BE2C (cell line): ENCODE data around the gene RIMKLA.

Experiments used
- DNase-seq: peaks from one replicate; pipeline ENCODE4 v3.0.0-alpha.2; 2020
- H3K27me3 ChIP-seq: fragments of 250-450 bp; sonication (Bioruptor Pico); 2 replicates; pipeline ENCODE4 v1.5.1; 2020; ENCODE audit warnings: mild to moderate bottlenecking
- H3K36me3 ChIP-seq: fragments of 250-450 bp; sonication (Bioruptor Pico); 2 replicates; pipeline ENCODE4 v1.5.1; 2020; ENCODE audit warnings: mild to moderate bottlenecking
- H3K4me1 ChIP-seq: fragments of 250-450 bp; sonication (Bioruptor Pico); 2 replicates; pipeline ENCODE4 v1.5.1; 2020
- H3K4me3 ChIP-seq: 2 replicates; pipeline ENCODE4 v1.5.1; 2011; ENCODE audit warnings: low read depth, low read length
- H3K9me3 ChIP-seq: fragments of 250-450 bp; sonication (Bioruptor Pico); 2 replicates; pipeline ENCODE4 v1.5.1; 2020
- TF ChIP-seq, protein P1 (sequence below): IDR thresholded peaks from 2 replicates; pipeline ENCODE4 v1.5.1; 2012; ENCODE audit warnings: mild to moderate bottlenecking, low read depth, low read length

RIMKLA gene

DNA sequence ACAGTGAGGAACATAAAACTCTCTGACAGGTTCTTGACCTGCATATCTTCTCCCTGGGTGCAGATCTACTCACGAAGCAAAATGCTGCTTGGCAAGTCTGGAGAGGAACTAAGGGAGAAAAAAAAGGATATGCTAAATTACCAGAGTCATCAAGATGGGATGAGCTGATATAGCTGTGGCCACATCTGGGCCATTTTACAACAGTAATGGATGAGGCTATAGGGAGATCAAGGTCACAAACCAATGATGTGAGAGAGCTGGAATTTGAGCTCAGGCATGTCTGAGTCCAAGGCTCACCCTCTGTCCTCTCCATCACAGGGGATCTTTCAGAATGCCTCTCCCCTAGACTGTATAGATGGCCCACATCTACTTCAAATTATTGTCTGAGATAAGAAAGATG lies 49.0 kb downstream of the RIMKLA start:
- H3K27me3 ChIP-seq: no peaks in the 10 kb centered on the region
- H3K4me3 ChIP-seq: no peak overlapping the region
- H3K9me3 ChIP-seq: no peaks in the 10 kb centered on the region
- TF ChIP-seq, protein P1, sequence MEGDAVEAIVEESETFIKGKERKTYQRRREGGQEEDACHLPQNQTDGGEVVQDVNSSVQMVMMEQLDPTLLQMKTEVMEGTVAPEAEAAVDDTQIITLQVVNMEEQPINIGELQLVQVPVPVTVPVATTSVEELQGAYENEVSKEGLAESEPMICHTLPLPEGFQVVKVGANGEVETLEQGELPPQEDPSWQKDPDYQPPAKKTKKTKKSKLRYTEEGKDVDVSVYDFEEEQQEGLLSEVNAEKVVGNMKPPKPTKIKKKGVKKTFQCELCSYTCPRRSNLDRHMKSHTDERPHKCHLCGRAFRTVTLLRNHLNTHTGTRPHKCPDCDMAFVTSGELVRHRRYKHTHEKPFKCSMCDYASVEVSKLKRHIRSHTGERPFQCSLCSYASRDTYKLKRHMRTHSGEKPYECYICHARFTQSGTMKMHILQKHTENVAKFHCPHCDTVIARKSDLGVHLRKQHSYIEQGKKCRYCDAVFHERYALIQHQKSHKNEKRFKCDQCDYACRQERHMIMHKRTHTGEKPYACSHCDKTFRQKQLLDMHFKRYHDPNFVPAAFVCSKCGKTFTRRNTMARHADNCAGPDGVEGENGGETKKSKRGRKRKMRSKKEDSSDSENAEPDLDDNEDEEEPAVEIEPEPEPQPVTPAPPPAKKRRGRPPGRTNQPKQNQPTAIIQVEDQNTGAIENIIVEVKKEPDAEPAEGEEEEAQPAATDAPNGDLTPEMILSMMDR: no peak
- no peaks in the 10 kb centered on the region for H3K4me1 ChIP-seq
- H3K36me3 ChIP-seq: no peaks in the 10 kb centered on the region
- DNase-seq: no peak

DNA sequence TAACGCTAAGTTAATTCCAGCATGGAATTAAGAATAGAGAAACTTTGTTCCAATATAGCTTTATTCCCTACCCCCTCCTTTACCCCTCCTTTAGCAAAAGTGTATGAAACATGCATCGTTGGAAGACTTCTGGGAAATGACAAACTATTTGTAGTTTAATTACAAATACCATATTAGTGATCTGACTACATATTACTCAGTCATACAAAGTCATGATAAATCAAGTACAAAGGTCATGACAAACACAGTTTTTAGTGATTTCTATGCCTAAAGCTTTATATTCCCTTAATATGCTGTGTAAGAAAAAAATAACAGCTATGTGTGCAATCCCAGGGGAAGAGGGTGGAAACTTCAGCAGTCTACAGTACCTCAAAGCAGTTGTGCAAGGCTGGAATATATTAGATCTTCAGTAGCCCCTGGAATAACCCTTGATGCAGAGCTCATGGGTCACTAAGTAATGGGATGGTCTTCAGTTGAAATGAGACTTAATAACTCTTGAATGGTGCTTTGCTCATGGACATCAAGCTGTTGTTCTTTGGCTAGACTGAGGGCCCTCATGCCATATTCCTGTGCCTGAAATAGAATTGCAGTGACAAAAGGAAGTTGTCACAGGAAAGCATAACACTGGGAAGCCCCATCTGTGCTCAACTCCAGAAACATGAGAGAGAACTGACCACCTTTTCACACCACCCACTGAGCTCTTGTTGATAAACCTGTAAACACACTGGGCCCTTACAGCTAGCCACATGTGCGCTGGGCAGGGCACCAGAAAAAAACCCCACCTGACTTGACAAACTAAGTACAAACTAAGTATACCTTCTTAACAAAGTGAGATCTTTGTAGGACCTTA lies 49.9 kb downstream of the RIMKLA start:
- Histone ChIP-seq H3K9me3 (no peaks in the 10 kb centered on the region), H3K36me3 (no peaks in the 10 kb centered on the region), H3K27me3 (no peaks in the 10 kb centered on the region), H3K4me1 (no peaks in the 10 kb centered on the region), H3K4me3 (no peak overlapping the region)
- TF ChIP-seq, protein P1: no peak
- no peak for DNase-seq

DNA sequence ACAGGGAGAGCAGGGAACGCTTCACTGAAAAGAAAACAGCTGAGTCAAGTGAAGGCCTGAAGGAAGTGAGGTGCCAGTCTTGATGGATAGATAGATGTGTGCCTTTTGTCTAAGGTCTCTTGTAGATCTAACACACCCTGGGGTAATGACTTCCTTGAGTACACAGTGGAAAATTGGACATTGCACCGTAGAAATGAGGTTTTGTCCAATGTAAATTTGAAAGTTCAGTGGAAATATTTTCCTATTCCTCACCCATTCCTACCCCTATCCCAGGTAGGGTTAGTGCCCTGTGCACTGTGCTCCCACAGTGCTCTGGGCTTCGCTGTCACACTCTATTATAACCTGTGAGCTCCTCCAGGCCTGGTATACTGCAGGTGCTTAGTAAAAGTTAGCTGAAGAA lies 50.9 kb downstream of the RIMKLA start:
- Histone ChIP-seq H3K36me3 (no peaks in the 10 kb centered on the region), H3K27me3 (no peaks in the 10 kb centered on the region), H3K4me3 (no peak overlapping the region), H3K9me3 (no peaks in the 10 kb centered on the region), H3K4me1 (no peaks in the 10 kb centered on the region)
- TF ChIP-seq, protein P1: no peak
- DNase-seq: no peak

DNA sequence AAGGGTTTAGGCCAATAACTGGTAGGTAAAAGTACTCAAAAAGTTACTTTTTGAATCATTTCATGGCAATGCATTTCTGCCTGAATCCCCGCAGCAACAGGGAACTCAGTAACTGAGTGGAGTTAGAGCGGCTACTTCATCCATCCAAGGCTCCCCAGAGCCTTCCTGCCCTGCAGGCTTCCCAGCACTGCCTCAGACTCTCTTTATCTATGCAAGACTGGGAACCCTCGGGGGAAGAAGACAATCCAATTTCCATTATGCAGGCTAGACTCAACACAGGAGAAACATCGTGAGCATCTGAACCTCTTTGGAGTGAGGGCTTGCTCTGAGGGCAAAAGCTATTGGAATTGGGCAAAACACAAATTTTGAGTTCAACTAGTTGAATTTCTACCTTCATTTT lies 52.1 kb downstream of the RIMKLA start:
- no peak for DNase-seq
- Histone ChIP-seq H3K9me3 (no peaks in the 10 kb centered on the region), H3K27me3 (no peaks in the 10 kb centered on the region), H3K36me3 (no peaks in the 10 kb centered on the region), H3K4me1 (no peaks in the 10 kb centered on the region), H3K4me3 (no peak overlapping the region)
- TF ChIP-seq, protein P1: no peak

DNA sequence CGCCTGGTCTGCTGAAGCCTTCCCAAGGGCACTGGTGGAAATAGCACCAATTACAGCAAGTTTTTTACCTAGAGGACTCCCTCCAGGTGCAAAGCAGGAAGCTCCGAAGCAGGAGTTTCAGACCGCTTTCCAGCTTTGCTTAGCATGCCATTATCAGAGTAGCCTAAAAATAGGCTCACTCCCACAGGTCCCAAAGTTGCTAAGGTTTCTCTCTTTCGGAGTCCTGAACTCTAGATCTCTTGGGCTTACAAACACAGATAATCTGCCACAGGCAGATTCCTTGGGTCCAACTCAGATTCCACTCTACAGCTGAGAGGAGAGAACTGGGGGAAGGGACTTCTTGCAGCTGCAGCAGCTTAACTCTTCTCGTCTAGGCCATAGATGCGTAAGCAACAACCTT lies 52.8 kb downstream of the RIMKLA start:
- no peaks in the 10 kb centered on the region for H3K36me3 ChIP-seq
- H3K4me3 ChIP-seq: no peak overlapping the region
- no peak for DNase-seq
- no peaks in the 10 kb centered on the region for H3K27me3 ChIP-seq
- H3K4me1 ChIP-seq: no peaks in the 10 kb centered on the region
- no peaks in the 10 kb centered on the region for H3K9me3 ChIP-seq
- TF ChIP-seq, protein P1: no peak

DNA sequence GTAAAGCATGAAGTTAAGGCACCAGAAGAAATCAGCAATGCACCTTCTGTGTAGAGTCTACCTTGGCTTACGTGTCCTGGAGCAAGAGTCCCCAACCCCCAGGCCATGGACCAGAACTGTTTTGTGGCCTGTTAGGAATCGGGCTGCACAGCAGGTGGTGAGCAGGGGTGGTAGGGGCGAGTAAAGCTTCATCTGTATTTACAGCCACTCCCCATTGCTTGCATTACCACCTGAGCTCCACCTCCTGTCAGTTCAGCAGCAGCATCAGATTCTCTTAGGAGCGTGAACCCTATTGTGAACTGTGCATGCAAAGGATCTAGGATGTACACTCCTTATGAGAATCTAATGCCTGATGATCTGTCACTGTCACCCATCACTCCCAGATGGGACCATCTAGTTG lies 53.7 kb downstream of the RIMKLA start:
- no peak for DNase-seq
- no peaks in the 10 kb centered on the region for H3K27me3 ChIP-seq
- no peak overlapping the region for H3K4me3 ChIP-seq
- H3K4me1 ChIP-seq: no peaks in the 10 kb centered on the region
- TF ChIP-seq, protein P1: no peak
- H3K36me3 ChIP-seq: no peaks in the 10 kb centered on the region
- no peaks in the 10 kb centered on the region for H3K9me3 ChIP-seq
